Stimulated activated CD4-positive, alpha-beta T cell treated with anti-CD3 and anti-CD28 coated beads, Interleukin-4, amount 100 ng/mL, for 48 hours (primary cell): Measurements from ENCODE around the gene EXOSC6.
"Not testable (repeated sequence)": the region's sequence is repeated elsewhere in the genome, so short reads cannot be mapped to it uniquely, and the experiment has no call there.

Source experiments
- DNase-seq, 2 donors: peaks; one replicate each; pipeline ENCODE4 v3.0.0-alpha.2; 2020; ENCODE audit warnings: low read depth in 2 of 2

The EXOSC6 gene

GRCh38 chr16:70251629-70252354 is at the start of gene EXOSC6:
Gene EXOSC6 (minus strand): TSS chr16:70251940. CDS start chr16:70251900, 40 bp downstream.
- peak; percentile 87 to 91 for DNase-seq

- DNase-seq = no peak
Measured at GRCh38 chr16:70301121-70301520, 49.4 kb upstream of the EXOSC6 start.

GRCh38 chr16:70298988-70299938 is 47.5 kb upstream of the EXOSC6 start, which contains the start of gene DDX19B:
Gene DDX19B (plus strand): TSS chr16:70299186. CDS start chr16:70299298, 112 bp downstream.
- DNase-seq = peak; percentile 50 to 52

- DNase-seq = no peak
Measured at GRCh38 chr16:70295634-70296033, 43.9 kb upstream of the EXOSC6 start.

- DNase-seq = no peak
Measured at GRCh38 chr16:70294385-70295025, 42.8 kb upstream of the EXOSC6 start.

GRCh38 chr16:70292148-70292547 is 40.4 kb upstream of the EXOSC6 start:
- DNase-seq = not testable (repeated sequence)

GRCh38 chr16:70290949-70291519 is 39.3 kb upstream of the EXOSC6 start:
- DNase-seq = no peak

GRCh38 chr16:70289229-70290094 is 37.7 kb upstream of the EXOSC6 start, which contains the start of gene AARS1:
Gene AARS1 (minus strand): TSS chr16:70289506. CDS start chr16:70282763, 6,743 bp downstream.
- peak; percentile 88 to 92 for DNase-seq

GRCh38 chr16:70287304-70287971 is 35.7 kb upstream of the EXOSC6 start:
- DNase-seq = not testable (repeated sequence)

- DNase-seq = no peak
Measured at GRCh38 chr16:70276392-70276791, 24.7 kb upstream of the EXOSC6 start.

- DNase-seq = no peak
Measured at GRCh38 chr16:70271696-70272095, 20.0 kb upstream of the EXOSC6 start.

GRCh38 chr16:70270176-70270575 is 18.4 kb upstream of the EXOSC6 start:
- no peak for DNase-seq

GRCh38 chr16:70269471-70269870 is 17.7 kb upstream of the EXOSC6 start:
- DNase-seq = no peak

GRCh38 chr16:70267922-70268321 is 16.2 kb upstream of the EXOSC6 start:
- DNase-seq = not testable (repeated sequence)

- DNase-seq = no peak
Measured at GRCh38 chr16:70267516-70267915, 15.8 kb upstream of the EXOSC6 start.

- DNase-seq = not testable (repeated sequence)
Measured at GRCh38 chr16:70259903-70260302, 8.2 kb upstream of the EXOSC6 start.

GRCh38 chr16:70258946-70259345 is 7.2 kb upstream of the EXOSC6 start:
- no peak for DNase-seq

GRCh38 chr16:70258065-70258464 is 6.3 kb upstream of the EXOSC6 start:
- DNase-seq = no peak

- DNase-seq = no peak
Measured at GRCh38 chr16:70257391-70257790, 5.7 kb upstream of the EXOSC6 start.

- DNase-seq = no peak
Measured at GRCh38 chr16:70255574-70255973, 3.8 kb upstream of the EXOSC6 start.
